Epithelial cell of esophagus (primary cell): ENCODE measurements around the gene FYCO1.

ENCODE experiments used
- DNase-seq: peaks from one replicate; pipeline ENCODE4 v3.0.0; 2010; ENCODE audit warnings: low read depth
- H3K4me3 ChIP-seq: 2 replicates; pipeline ENCODE4 v1.5.1; 2011; ENCODE audit warnings: mild to moderate bottlenecking, low read length, control low read depth
- CTCF ChIP-seq: IDR thresholded peaks from 2 replicates; pipeline ENCODE4 v1.5.1; 2011; ENCODE audit warnings: low read depth, mild to moderate bottlenecking, low read length, control low read depth, inconsistent platforms; ENCODE audit not compliant: insufficient read depth; ENCODE audit errors: missing control alignments

The FYCO1 gene

GRCh38 chr3:45942051-45942825 is 53.4 kb downstream of the FYCO1 start:
- TF ChIP-seq CTCF, result no peak
- no peak for DNase-seq
- H3K4me3 ChIP-seq, result no peak overlapping the region

- H3K4me3 ChIP-seq, result no peak overlapping the region
- TF ChIP-seq CTCF, result no peak
- DNase-seq, result peak; percentile 48
These were observed 54.8 kb downstream of the FYCO1 start for GRCh38 chr3:45940781-45941365.

GRCh38 chr3:45940004-45940780 is 55.4 kb downstream of the FYCO1 start:
- no peak for TF ChIP-seq CTCF
- H3K4me3 ChIP-seq, result no peak overlapping the region
- no peak for DNase-seq

GRCh38 chr3:45939341-45939771 is 56.3 kb downstream of the FYCO1 start:
- no peak overlapping the region for H3K4me3 ChIP-seq
- DNase-seq, result peak; percentile 22
- no peak for TF ChIP-seq CTCF

- H3K4me3 ChIP-seq, result no peak overlapping the region
- peak; percentile 95 for TF ChIP-seq CTCF
- DNase-seq, result peak; percentile 91
These were observed 56.8 kb downstream of the FYCO1 start for GRCh38 chr3:45938864-45939263.

GRCh38 chr3:45938043-45938435 is 57.6 kb downstream of the FYCO1 start:
- no peak for DNase-seq
- TF ChIP-seq CTCF, result no peak
- H3K4me3 ChIP-seq, result no peak overlapping the region
